GM19455 (cell line): ENCODE results near the gene SDR9C7.
"Not testable (repeated sequence)": the region's sequence is repeated elsewhere in the genome, so short reads cannot be mapped to it uniquely, and the experiment has no call there.

ENCODE experiments used
- ATAC-seq: cut with Tn5 transposase; IDR thresholded peaks from one replicate; pipeline ENCODE4 v1.9.1; 2021; ENCODE audit not compliant: unreplicated experiment

SDR9C7 gene

GRCh38 chr12:56879240-56880124 is 54.7 kb downstream of the SDR9C7 start:
- not testable (repeated sequence) for ATAC-seq

- ATAC-seq = no peak
Observed at GRCh38 chr12:56878010-56878339, 56.2 kb downstream of the SDR9C7 start.

GRCh38 chr12:56877195-56878009 is 56.8 kb downstream of the SDR9C7 start:
- ATAC-seq = no peak

GRCh38 chr12:56874821-56875220 is 59.4 kb downstream of the SDR9C7 start:
- no peak for ATAC-seq

- ATAC-seq = no peak
Observed at GRCh38 chr12:56873382-56873781, 60.8 kb downstream of the SDR9C7 start.
